Activated effector memory CD4-positive, alpha-beta T cell treated with Interleukin-2 at 50 U/mL for 16 hours (primary cell): ENCODE results near the gene SLC11A2.
"Not testable (repeated sequence)": the region's sequence is repeated elsewhere in the genome, so short reads cannot be mapped to it uniquely, and the experiment has no call there.

Experiments used
- DNase-seq: peaks from one replicate; pipeline ENCODE4 v3.0.0-alpha.2; 2020

The SLC11A2 gene

GRCh38 chr12:50936821-50937530, 89.2 kb downstream of the SLC11A2 start:
- no peak for DNase-seq

- no peak for DNase-seq
These were observed 91.0 kb downstream of the SLC11A2 start for GRCh38 chr12:50934981-50935807.

- DNase-seq, result no peak
These were observed 91.8 kb downstream of the SLC11A2 start for GRCh38 chr12:50934371-50934851.

GRCh38 chr12:50933459-50934124, 92.6 kb downstream of the SLC11A2 start:
- DNase-seq, result no peak

GRCh38 chr12:50932787-50933280, 93.3 kb downstream of the SLC11A2 start:
- no peak for DNase-seq

GRCh38 chr12:50930477-50930876, 95.7 kb downstream of the SLC11A2 start:
- not testable (repeated sequence) for DNase-seq

- no peak for DNase-seq
These were observed 96.4 kb downstream of the SLC11A2 start for GRCh38 chr12:50929831-50930230.
